Adipocyte (in vitro differentiated cells): ENCODE results near the gene MYO1E.

Source experiments
- DNase-seq: peaks from one replicate; pipeline ENCODE4 v3.0.0-alpha.2; 2015; ENCODE audit warnings: low read depth
- H3K27me3 ChIP-seq: replicated peaks from 2 replicates; pipeline ENCODE4 v1.7.0; 2013; ENCODE audit warnings: mild to moderate bottlenecking, low read length, moderate library complexity; ENCODE audit not compliant: control insufficient read depth, insufficient read depth
- H3K36me3 ChIP-seq: 2 replicates; pipeline ENCODE4 v1.7.0; 2013; ENCODE audit warnings: low read length, mild to moderate bottlenecking, moderate library complexity; ENCODE audit not compliant: control insufficient read depth, insufficient read depth, severe bottlenecking
- H3K4me1 ChIP-seq: 2 replicates; pipeline ENCODE4 v1.7.0; 2013; ENCODE audit warnings: mild to moderate bottlenecking, low read length, moderate library complexity; ENCODE audit not compliant: control insufficient read depth, insufficient read depth
- H3K4me3 ChIP-seq: 2 replicates; pipeline ENCODE4 v1.7.0; 2013; ENCODE audit warnings: mild to moderate bottlenecking, low read length, moderate library complexity
- H3K9ac ChIP-seq: 2 replicates; pipeline ENCODE4 v1.7.0; 2013; ENCODE audit warnings: mild to moderate bottlenecking, low read length, moderate library complexity
- H3K9me3 ChIP-seq: 2 replicates; pipeline ENCODE4 v1.7.0; 2013; ENCODE audit warnings: mild to moderate bottlenecking, low read length, moderate library complexity; ENCODE audit not compliant: control insufficient read depth

MYO1E gene

DNA sequence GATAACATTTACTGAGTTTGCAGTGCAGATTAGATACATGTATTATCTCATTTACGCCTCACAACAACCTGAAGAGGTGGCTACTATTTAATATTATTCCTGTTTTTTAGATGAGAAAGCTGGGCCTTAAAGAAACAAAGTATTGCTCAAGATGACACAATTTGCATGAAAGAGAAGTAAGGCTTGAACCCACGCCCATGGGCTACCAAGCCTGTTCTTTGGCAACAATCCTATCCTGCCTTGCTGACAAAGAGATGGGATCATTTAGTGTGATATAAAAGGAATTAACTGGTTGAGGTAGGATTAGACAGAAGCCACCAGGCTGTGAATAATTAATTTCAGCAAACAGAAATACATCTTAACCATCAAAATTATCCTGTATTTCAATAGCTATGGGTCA is 175.2 kb downstream of the MYO1E start:
- H3K4me3 ChIP-seq, result no peak overlapping the region
- H3K36me3 ChIP-seq, result peaks cover 62% of the 10 kb centered on the region
- H3K4me1 ChIP-seq, result peaks cover 27% of the 10 kb centered on the region
- no peaks in the 10 kb centered on the region for H3K9me3 ChIP-seq
- H3K27me3 ChIP-seq, result no peaks in the 10 kb centered on the region
- DNase-seq, result no peak
- no peak overlapping the region for H3K9ac ChIP-seq

DNA sequence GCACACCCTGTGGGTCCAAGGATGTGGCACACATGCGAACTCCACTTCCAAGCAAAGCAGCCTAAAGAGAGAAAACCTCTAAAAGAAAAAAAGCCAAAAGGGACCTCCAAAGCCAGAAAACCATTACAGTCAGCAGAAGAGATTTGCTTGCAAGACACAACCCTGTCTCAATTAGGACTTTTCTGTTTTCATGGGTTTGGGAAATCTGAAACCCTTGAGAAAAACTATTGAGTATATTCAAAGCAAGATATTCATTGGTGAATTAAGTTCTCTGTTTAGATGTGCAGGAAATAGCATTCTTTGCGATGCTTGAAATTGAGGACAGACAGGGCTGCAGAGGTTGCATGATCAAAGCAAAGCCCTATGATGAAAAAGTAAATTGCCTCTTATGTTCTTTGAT is 176.3 kb downstream of the MYO1E start:
- Histone ChIP-seq H3K27me3 (no peaks in the 10 kb centered on the region), H3K36me3 (peaks cover 53% of the 10 kb centered on the region), H3K4me3 (no peak overlapping the region), H3K9me3 (no peaks in the 10 kb centered on the region), H3K9ac (no peak overlapping the region), H3K4me1 (peaks cover 37% of the 10 kb centered on the region)
- DNase-seq, result no peak

DNA sequence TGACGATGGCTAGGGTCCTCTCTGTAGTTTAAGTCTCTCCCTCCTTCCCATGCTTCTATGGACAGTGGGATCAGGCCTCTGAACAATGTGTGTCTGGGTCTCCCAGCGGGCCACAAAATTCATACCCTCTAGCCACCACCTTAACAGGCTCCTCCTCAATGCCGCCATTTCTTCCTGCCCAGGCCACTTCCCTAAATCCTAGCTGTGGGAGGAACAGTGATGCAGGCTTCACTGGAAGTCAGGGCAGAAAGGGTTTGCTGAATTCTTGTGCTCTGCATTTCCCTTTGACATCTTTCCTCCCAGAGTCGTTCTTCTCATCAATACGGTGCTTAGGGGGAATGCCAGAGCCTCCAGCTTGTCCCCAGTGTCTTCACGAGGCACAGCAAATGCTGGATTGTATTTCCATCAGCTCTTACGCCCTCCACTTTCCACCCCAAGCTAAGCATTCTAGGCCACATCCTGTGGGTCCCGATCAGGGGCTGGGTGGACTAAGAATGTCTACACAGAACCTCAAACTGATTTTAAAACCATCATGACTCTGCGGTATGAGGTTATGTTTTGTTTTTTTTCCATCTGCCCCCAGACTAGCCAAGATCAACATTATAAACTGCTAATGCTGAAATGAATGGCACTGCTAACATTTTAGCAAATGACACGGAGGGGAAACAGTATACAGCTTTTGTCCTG is 177.9 kb downstream of the MYO1E start:
- no peak for DNase-seq
- Histone ChIP-seq H3K27me3 (no peaks in the 10 kb centered on the region), H3K9me3 (no peaks in the 10 kb centered on the region), H3K9ac (no peak overlapping the region), H3K4me1 (peaks cover 25% of the 10 kb centered on the region), H3K4me3 (no peak overlapping the region), H3K36me3 (peaks cover 55% of the 10 kb centered on the region)

DNA sequence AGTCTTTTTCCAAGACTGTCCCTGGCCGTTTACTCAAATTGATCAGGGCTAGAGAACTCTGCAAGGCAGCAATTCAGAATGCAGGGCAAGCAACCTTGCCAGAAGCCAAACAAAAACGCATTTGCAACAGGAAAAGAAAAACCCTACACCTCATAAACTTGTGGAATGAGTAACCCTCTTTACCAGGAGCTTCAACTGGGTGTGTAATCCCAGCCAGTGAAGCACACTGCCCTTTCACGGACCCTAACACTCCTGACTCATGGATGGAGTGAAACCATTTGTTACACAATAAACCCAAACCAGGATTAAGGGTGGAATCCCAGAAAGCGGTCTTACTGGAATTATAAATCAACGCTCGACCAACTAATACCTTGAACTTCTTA is 180.8 kb downstream of the MYO1E start:
- Histone ChIP-seq H3K4me1 (peaks cover 17% of the 10 kb centered on the region), H3K9me3 (no peaks in the 10 kb centered on the region), H3K9ac (peak overlapping the region; percentile 16), H3K4me3 (peak overlapping the region; percentile 14), H3K36me3 (peaks cover 77% of the 10 kb centered on the region), H3K27me3 (no peaks in the 10 kb centered on the region)
- DNase-seq, result peak; percentile 82

DNA sequence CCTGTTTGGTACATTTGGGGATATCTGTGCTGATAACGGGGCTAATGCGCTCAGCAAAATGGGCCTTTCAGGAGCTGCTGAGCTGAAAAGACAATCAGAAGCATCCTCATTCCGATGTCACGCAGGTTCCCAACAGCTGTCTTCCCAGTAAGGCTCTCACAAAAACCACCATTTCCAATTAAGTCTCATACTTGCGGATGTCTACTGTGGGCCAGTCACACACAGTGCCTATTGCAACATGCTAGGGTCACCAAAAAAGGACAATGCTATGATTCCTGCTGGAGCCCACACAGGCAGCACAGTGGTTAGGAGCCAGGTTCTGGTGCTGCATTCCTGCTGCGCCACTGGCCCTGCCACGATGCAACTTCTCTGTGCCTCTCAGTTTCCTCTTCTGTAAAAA is 182.4 kb downstream of the MYO1E start:
- H3K27me3 ChIP-seq, result no peaks in the 10 kb centered on the region
- peaks cover 66% of the 10 kb centered on the region for H3K36me3 ChIP-seq
- no peak overlapping the region for H3K4me3 ChIP-seq
- H3K9me3 ChIP-seq, result no peaks in the 10 kb centered on the region
- H3K9ac ChIP-seq, result no peak overlapping the region
- peaks cover 26% of the 10 kb centered on the region for H3K4me1 ChIP-seq
- DNase-seq, result no peak

DNA sequence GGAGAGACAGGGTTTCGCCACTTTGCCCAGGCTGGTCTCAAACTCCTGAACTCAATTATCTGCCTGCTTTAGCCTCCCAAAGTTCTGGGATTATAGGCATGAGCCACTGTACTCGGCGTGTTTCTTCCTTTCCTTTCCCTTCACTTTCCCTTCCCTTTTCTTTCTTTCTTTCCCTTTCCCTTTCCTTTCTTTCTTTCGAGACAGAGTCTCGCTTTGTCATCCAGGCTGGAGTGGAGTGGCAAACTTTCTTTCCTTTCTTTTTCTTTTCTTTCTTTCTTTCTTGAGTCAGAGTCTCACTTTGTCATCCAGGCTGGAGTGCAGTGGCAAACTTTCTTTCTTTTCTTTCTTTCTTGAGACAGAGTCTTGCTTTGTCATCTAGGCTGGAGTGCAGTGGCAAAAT is 183.4 kb downstream of the MYO1E start:
- no peak overlapping the region for H3K9ac ChIP-seq
- peaks cover 65% of the 10 kb centered on the region for H3K36me3 ChIP-seq
- H3K4me3 ChIP-seq, result no peak overlapping the region
- H3K4me1 ChIP-seq, result peaks cover 26% of the 10 kb centered on the region
- no peaks in the 10 kb centered on the region for H3K27me3 ChIP-seq
- H3K9me3 ChIP-seq, result no peaks in the 10 kb centered on the region
- DNase-seq, result no peak

DNA sequence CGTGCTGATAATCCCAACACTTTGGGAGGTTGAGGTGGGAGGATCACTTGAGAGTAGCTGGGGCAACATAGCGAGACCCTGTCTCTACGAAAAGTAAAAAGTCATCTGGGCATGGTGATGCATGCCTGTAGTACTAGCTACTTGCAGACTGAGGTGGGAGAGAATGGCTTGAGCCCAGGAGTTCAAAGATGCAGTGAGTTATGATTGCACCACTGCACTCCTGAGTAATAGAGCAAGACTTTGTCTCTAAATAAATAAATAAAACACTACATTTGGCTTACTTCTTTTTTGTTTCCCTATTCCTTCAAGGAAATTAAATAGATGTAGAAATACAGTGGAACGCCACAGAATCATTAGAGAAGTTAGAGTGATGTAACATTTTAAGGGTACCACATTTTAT is 186.2 kb downstream of the MYO1E start:
- H3K36me3 ChIP-seq, result peaks cover 57% of the 10 kb centered on the region
- peaks cover 13% of the 10 kb centered on the region for H3K4me1 ChIP-seq
- H3K9me3 ChIP-seq, result peaks cover 4% of the 10 kb centered on the region

DNA sequence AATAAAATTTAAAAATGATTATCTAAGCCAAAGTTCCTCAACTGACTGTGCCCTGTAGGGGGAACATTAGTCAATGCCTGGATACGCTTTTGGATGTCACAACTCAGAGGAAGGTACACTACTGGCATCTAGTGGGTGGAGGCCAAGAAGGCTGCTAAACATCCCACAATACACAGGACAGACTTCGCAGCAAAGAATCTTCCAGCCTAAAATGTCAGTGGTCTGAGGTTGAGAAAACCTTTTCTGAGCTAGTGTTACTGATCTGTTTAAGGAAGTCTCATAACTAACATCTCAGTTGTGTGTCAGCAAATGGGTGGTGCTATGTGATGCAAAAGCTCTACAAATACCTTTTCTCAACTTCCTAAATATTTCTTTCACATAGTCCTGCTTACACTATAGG is 186.9 kb downstream of the MYO1E start:
- Histone ChIP-seq H3K36me3 (peaks cover 57% of the 10 kb centered on the region), H3K4me3 (no peak overlapping the region), H3K9me3 (peaks cover 5% of the 10 kb centered on the region), H3K27me3 (no peaks in the 10 kb centered on the region), H3K4me1 (peaks cover 17% of the 10 kb centered on the region), H3K9ac (no peak overlapping the region)
- DNase-seq, result no peak

More for the DNA sequence above, 186.2 kb downstream of the MYO1E start:
- no peaks in the 10 kb centered on the region for H3K27me3 ChIP-seq
- DNase-seq, result peak; percentile 62
- no peak overlapping the region for H3K9ac ChIP-seq
- H3K4me3 ChIP-seq, result no peak overlapping the region

DNA sequence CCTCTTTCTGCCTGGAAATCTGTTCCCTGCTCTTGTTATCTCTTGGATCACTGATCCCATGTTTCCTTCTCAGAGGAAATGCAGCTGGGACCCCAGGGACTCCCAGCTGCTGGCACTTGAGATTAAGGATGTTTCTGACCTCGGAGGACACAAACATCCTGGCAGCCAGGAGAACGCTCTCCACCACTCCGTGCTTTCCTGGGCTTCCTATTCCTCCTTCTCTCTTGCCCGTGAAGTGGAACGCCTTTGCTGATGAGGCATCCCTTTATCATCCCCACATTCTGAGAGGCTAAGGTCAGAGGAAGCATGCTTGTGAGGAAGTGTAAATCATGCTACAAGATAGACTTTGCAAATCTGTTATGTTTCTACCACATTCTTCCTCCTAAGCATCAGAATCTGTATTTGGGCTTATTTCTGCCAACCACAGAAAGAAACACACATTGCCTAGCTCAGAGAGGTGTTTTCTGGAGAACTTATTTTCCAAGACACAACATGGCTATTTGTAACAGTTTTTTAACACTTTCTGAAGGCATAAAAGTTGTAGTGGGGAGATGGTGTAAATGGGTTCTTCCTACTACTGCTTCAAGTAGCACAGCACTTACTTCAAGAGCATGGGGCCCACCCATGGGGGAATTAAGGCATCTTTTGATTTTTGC is 191.6 kb downstream of the MYO1E start:
- Histone ChIP-seq H3K27me3 (no peaks in the 10 kb centered on the region), H3K9ac (peak overlapping the region; percentile 20), H3K4me1 (peaks cover 23% of the 10 kb centered on the region), H3K9me3 (peaks cover 5% of the 10 kb centered on the region), H3K36me3 (peaks cover 49% of the 10 kb centered on the region), H3K4me3 (no peak overlapping the region)
- DNase-seq, result peak; percentile 19

DNA sequence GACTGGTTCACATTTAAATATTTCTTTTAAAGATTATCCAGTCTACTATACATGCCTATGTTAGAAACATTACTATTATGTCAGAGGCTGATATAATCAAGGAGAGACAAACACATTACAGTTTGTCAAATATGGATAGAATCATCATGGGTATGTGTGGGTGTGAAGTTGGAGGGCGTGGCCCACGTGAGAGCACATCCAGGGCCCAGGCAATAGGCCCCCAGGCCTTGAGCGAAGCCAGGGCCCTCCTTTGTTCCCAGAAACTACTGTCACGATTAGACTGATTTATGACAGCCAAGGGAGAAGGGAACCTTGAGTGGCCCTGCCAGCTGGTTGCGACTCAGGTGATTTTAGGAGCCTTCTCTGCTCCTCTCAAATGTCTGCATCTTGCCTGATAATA is 193.0 kb downstream of the MYO1E start:
- H3K4me3 ChIP-seq, result no peak overlapping the region
- no peaks in the 10 kb centered on the region for H3K27me3 ChIP-seq
- DNase-seq, result no peak
- peaks cover 32% of the 10 kb centered on the region for H3K4me1 ChIP-seq
- peaks cover 45% of the 10 kb centered on the region for H3K36me3 ChIP-seq
- H3K9ac ChIP-seq, result no peak overlapping the region
- H3K9me3 ChIP-seq, result peaks cover 5% of the 10 kb centered on the region

DNA sequence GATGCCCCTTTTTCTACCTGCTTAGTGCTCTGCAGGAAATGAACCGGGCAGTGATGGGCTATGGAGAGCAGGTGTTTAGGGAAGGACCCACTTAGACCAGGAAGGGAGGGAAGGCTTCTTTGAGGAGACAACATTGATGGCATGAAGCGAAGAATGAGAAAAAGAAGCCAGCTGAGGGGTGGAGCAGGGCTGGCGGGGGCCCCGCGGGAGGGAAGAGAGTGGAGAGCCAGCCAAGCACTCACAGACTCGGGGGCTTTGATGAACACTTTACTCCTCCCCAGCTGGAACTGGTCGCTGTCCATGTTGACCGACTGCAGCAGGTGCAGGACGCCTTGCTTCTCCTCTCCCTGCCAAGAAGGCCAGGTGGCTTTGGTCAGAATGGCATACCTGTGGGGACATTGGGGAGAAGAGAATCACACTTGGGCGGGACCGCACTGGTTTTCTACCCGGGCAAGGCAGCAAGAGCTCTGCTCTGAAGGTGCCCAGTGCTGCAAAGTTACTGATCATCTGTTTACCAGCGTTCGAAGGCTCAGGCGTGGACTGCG is 194.4 kb downstream of the MYO1E start:
- Histone ChIP-seq H3K4me1 (peaks cover 39% of the 10 kb centered on the region), H3K27me3 (no peaks in the 10 kb centered on the region), H3K9ac (no peak overlapping the region), H3K4me3 (no peak overlapping the region), H3K36me3 (peaks cover 44% of the 10 kb centered on the region), H3K9me3 (peaks cover 5% of the 10 kb centered on the region)
- DNase-seq, result no peak
